ENCODE results near the gene S100A7.

The S100A7 gene

DNA sequence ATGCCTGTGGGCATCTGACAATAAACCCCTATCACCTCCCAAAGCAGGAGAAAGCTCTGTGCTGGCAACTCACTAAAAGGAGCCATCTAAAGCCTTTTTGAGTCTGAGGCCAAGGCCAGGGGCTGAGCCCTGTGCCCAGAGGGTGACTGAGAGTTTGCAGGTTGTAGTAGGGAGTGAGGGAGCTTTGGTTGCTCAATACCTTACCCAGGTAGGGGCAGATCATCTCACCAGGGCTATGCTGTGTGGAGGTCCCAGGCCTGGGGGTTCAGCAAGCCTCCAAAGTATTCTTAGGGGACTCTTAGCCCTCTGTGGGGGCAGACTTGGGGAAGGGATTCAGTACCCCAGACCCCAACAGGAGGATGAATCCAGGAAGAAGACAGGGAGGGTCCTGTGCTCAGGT lies 21.2 kb downstream of the S100A7 start:
- H4K20me1 ChIP-seq, result no peaks in the 10 kb centered on the region
- no peak overlapping the region for H3K4me3 ChIP-seq
- no peak for TF ChIP-seq Cebpa-rat (IDR thresholded peaks at IDR 0.05)
- H3K9me3 ChIP-seq (replicated peaks in 1 of 11), result peaks cover 0 to 8% (median 6%) of the 10 kb centered on the region in 11 experiments; a peak in 12 of 22 replicates
- H3K27ac ChIP-seq, result no peak overlapping the region
- H3K4me1 ChIP-seq, result peaks cover 9 to 24% (median 12%) of the 10 kb centered on the region in 10 experiments
- H3K9ac ChIP-seq, result no peak overlapping the region
- H3K27me3 ChIP-seq, result no peaks in the 10 kb centered on the region
- H3K4me2 ChIP-seq, result no peak overlapping the region
- H3K36me3 ChIP-seq, result no peaks in the 10 kb centered on the region

DNA sequence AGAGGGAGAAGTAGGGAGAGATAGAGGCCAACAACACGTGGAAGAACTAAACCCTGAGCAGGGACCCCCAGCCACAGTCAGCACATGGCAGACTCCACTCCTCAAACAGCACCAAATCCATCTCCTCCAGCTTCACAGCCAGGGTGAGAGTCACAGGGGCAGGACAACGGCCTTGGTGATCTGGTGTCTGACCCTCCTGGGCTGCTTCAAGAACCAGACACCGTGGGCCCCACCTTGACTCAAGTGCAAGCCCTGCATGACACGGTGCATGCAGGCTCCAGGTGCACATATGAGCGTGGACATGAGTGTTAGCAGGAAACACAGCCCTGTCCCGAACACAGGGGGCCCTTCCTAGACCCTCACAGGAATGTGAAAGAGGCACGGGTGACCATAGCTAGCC lies 21.9 kb downstream of the S100A7 start:
- Histone ChIP-seq H3K4me1 (peaks cover 9 to 24% (median 12%) of the 10 kb centered on the region in 10 experiments), H3K9ac (no peak overlapping the region), H3K36me3 (no peaks in the 10 kb centered on the region), H4K20me1 (no peaks in the 10 kb centered on the region), H3K27me3 (no peaks in the 10 kb centered on the region), H3K4me2 (no peak overlapping the region), H3K4me3 (no peak overlapping the region), H3K27ac (no peak overlapping the region), H3K9me3 (replicated peaks in 1 of 11) (peaks cover 0 to 7% (median 6%) of the 10 kb centered on the region in 11 experiments; a peak in 12 of 22 replicates)
- no peak for TF ChIP-seq Cebpa-rat (IDR thresholded peaks at IDR 0.05)

DNA sequence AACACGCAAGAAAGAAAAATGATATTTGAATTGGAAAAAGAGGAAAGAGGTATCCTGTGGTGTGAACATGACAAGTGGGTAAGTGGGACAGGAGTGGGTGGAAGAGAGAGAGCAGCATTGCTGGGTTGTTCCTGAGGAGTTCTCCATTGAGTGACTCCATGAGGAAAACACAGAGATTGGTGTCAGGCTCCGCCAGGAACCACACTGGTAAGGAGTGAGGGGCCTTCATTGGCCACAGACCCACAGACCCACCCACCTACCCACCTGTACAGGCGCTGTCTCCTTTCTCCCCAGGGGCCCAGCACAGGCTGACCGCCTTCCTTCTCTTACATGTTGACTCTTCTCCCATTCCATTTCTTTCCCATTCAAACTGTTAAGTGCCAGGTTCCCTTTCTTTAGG lies 23.2 kb downstream of the S100A7 start:
- Histone ChIP-seq H3K4me3 (no peak overlapping the region), H3K4me1 (peaks cover 9 to 24% (median 12%) of the 10 kb centered on the region in 10 experiments), H3K9me3 (replicated peaks in 1 of 11) (no peaks in the 10 kb centered on the region), H3K4me2 (peak overlapping the region in 9 of 11 experiments; percentile 35 to 73 (median 48); a peak in 13 of 22 replicates), H3K27ac (no peak overlapping the region), H3K27me3 (no peaks in the 10 kb centered on the region), H3K36me3 (no peaks in the 10 kb centered on the region), H4K20me1 (no peaks in the 10 kb centered on the region), H3K9ac (no peak overlapping the region)
- no peak for TF ChIP-seq Cebpa-rat (IDR thresholded peaks at IDR 0.05)

DNA sequence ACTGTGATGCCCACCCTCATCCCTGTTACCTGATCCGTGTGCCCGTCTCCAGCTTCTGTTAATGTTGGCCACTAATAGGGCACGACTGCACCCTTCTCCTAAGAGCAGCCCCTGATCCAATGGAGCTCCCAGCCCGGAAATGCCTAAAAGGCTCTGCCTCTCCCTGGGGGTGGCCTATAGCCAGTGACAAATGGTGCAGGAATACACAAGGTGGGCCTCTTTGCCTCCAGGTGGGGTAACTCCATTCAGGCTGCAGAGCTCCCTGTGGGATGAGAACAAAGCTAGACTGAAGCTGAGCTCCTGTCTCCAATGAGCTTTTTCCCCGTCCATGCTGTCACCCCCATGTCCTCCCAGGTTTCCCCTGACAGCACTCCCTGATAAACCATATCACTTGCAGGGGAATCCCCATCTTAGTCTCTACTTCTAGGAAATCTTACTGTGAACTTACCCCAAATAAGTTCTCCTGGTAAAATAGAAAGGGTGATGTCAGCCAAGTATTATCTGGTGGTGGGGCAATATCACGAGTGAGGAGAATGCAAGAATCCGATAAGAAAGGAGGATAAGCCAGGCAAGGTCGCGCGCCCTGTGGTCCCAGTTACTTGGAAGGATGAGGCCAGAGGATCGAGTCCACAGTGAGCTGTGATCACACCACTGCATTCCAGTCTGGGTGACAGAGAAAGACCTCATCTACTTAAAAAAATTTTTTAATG lies 25.6 kb downstream of the S100A7 start:
- Histone ChIP-seq H3K4me3 (no peak overlapping the region), H3K4me1 (peaks cover 6 to 15% (median 10%) of the 10 kb centered on the region in 10 experiments), H4K20me1 (no peaks in the 10 kb centered on the region), H3K9ac (no peak overlapping the region), H3K27me3 (no peaks in the 10 kb centered on the region), H3K36me3 (no peaks in the 10 kb centered on the region), H3K9me3 (replicated peaks in 1 of 11) (no peaks in the 10 kb centered on the region), H3K27ac (no peak overlapping the region), H3K4me2 (no peak overlapping the region)
- no peak for TF ChIP-seq Cebpa-rat (IDR thresholded peaks at IDR 0.05)

DNA sequence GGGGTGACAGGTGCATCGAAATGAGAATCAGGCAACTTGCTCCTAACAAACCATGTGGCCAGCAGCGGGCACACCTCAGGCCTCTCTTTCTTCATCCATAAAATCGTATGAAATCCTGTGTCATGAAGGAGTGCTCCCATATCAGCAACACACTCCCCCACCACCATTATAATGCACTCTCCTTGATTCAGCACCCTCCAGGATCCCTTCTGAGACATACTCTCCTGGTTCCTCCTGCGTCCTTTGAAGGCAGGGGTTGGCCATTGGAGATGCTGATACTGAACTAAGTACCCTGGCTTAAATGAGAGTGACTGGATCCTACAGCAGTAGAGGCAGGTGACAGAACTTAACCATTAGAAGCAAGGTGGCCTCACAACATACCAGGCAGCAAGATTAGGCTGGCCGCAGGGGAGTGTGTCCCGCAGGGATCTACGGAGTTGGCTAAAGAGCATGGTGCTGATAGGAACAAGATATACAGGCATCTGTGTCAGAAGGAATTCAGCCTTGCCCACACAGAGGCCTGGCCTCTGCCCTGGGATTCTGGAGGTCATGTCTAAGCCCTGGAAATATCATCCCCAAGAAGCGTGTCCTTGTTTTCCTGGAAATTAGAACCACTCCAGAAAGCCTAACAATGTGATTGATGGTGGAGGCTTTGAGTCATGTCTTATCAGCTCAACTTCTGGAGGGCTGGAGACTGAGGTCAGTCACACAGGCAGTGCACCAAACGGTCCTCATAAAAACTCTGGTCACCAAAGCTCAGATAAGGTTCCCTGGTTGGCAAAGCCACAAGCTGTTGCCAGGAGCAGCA lies 27.4 kb downstream of the S100A7 start:
- H3K9ac ChIP-seq, result no peak overlapping the region
- no peak overlapping the region for H3K4me3 ChIP-seq
- TF ChIP-seq Cebpa-rat (IDR thresholded peaks at IDR 0.05), result no peak
- H3K4me2 ChIP-seq, result no peak overlapping the region
- H3K27me3 ChIP-seq, result no peaks in the 10 kb centered on the region
- H3K9me3 ChIP-seq (replicated peaks in 1 of 11), result no peaks in the 10 kb centered on the region
- H4K20me1 ChIP-seq, result no peaks in the 10 kb centered on the region
- no peak overlapping the region for H3K27ac ChIP-seq
- no peaks in the 10 kb centered on the region for H3K36me3 ChIP-seq
- peaks cover 6 to 15% (median 10%) of the 10 kb centered on the region in 10 experiments for H3K4me1 ChIP-seq

DNA sequence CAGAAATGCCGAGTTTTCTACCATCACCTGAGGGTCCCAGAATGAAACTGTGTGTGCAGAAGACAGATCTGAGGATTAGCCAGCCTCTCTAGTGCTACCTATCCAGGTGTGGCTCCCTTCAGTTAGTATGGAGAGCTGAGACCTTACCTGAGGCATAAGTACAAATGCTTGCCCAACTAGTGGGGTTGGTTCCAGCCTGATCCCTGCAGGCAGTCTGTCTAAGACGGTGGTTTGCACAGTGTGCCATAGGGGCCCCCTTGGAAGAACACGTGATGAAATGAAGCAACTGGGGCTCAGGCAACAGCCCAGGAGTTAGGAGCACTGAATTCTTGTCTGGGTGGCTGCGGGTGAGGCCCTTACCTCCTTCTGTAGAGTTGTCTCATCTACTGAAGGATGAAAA lies 28.5 kb downstream of the S100A7 start:
- peaks cover 6 to 10% (median 7%) of the 10 kb centered on the region in 10 experiments for H3K4me1 ChIP-seq
- no peaks in the 10 kb centered on the region for H3K27me3 ChIP-seq
- no peak overlapping the region for H3K4me2 ChIP-seq
- H3K9me3 ChIP-seq (replicated peaks in 1 of 11), result no peaks in the 10 kb centered on the region
- no peaks in the 10 kb centered on the region for H3K36me3 ChIP-seq
- no peak overlapping the region for H3K9ac ChIP-seq
- H3K27ac ChIP-seq, result no peak overlapping the region
- TF ChIP-seq Cebpa-rat (IDR thresholded peaks at IDR 0.05), result no peak
- H4K20me1 ChIP-seq, result no peaks in the 10 kb centered on the region
- H3K4me3 ChIP-seq, result no peak overlapping the region

DNA sequence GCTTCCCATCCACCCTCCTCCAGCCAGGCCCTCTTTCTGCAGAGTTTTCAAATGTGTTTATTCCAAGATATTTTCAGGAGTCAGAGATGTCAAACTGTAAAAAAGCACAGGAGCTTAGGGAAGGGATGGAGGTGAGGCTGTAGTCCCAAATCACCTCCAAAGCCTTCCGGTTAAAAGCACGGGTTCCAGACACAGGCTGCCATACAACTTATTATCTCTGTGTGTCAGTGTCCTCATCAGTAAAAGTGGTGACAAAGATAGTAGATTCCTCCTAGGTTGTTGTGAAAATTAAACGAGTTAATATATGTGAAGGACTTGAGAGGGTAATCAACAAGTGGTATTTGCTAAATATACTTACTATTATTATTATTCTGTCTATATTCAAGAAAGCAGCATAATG lies 29.0 kb downstream of the S100A7 start:
- Histone ChIP-seq H3K4me2 (no peak overlapping the region), H3K9me3 (replicated peaks in 1 of 11) (no peaks in the 10 kb centered on the region), H3K4me3 (no peak overlapping the region), H4K20me1 (no peaks in the 10 kb centered on the region), H3K27me3 (no peaks in the 10 kb centered on the region), H3K4me1 (peaks cover 1 to 5% (median 2%) of the 10 kb centered on the region in 10 experiments), H3K27ac (no peak overlapping the region), H3K9ac (no peak overlapping the region), H3K36me3 (no peaks in the 10 kb centered on the region)
- no peak for TF ChIP-seq Cebpa-rat (IDR thresholded peaks at IDR 0.05)

DNA sequence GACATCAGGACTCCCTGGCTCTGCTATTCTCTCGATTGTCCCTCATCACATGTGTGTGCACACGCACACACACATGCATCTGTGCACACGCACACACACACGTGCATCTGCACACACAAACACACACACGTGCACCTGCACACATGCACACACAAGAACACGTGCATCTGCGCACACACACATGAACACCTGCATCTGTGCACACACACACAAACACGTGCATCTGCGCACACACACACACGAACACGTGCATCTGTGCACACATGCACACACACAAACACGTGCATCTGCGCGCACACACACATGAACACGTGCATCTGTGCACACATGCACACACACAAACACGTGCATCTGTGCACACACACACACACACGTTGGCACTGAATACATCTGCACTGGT lies 29.4 kb downstream of the S100A7 start:
- Histone ChIP-seq H4K20me1 (no peaks in the 10 kb centered on the region), H3K4me2 (no peak overlapping the region), H3K36me3 (no peaks in the 10 kb centered on the region), H3K4me3 (no peak overlapping the region), H3K27me3 (no peaks in the 10 kb centered on the region), H3K27ac (no peak overlapping the region), H3K9me3 (replicated peaks in 1 of 11) (no peaks in the 10 kb centered on the region), H3K4me1 (peaks cover 0 to under 1% (median 0%) of the 10 kb centered on the region in 10 experiments; a peak in 1 of 20 replicates), H3K9ac (no peak overlapping the region)
- TF ChIP-seq Cebpa-rat (IDR thresholded peaks at IDR 0.05), result no peak

DNA sequence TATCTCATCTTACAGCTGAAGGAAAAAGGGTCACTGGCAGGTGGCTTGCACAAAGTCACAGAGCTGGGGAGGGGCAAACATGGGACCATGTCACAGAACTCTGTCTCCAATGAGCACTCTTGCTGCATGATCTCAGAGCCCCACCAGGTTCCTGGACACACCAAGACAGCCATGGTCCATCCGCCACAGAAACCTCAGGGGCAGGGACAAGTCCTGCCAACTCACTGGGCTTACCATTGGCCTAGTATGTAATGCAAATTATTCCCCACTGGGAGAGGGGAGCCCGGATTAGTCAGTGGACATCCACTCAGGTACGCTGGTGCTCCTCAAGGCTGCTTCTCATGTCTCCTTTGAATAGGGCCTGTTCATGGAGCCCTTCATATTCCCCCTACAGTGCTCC lies 29.9 kb downstream of the S100A7 start:
- Histone ChIP-seq H3K36me3 (no peaks in the 10 kb centered on the region), H3K9ac (no peak overlapping the region), H3K9me3 (replicated peaks in 1 of 11) (no peaks in the 10 kb centered on the region), H4K20me1 (no peaks in the 10 kb centered on the region), H3K27ac (no peak overlapping the region), H3K4me3 (no peak overlapping the region), H3K4me1 (no peaks in the 10 kb centered on the region), H3K4me2 (no peak overlapping the region), H3K27me3 (no peaks in the 10 kb centered on the region)
- no peak for TF ChIP-seq Cebpa-rat (IDR thresholded peaks at IDR 0.05)

Data from BLaER1 treated with 17β-estradiol and CSF1 and Interleukin-3, amounts not matched to agents 10 nM and 100 nM (cell line).